Stimulated activated CD8-positive, alpha-beta memory T cell treated with anti-CD3 and anti-CD28 coated beads, Interleukin-7, amount 100 ng/mL, for 48 hours (primary cell): Measurements from ENCODE around the gene ASTN2.

ENCODE experiments used
- DNase-seq, 2 donors: peaks; one replicate each; pipeline ENCODE4 v3.0.0-alpha.2; 2020; ENCODE audit warnings: low read depth in 1 of 2; ENCODE audit errors: extremely low read depth in 1 of 2

ASTN2 gene

GRCh38 chr9:117182046-117182445, 232.8 kb downstream of the ASTN2 start:
- DNase-seq, result no peak

GRCh38 chr9:117180896-117181445, 233.9 kb downstream of the ASTN2 start:
- DNase-seq, result no peak

- no peak for DNase-seq
Measured at GRCh38 chr9:117178596-117179375, 236.1 kb downstream of the ASTN2 start.

- DNase-seq, result no peak
Measured at GRCh38 chr9:117170567-117170966, 244.3 kb downstream of the ASTN2 start.

GRCh38 chr9:117169089-117169621, 245.7 kb downstream of the ASTN2 start:
- DNase-seq, result no peak

GRCh38 chr9:117164512-117164911, 250.3 kb downstream of the ASTN2 start:
- DNase-seq, result no peak

- DNase-seq, result no peak
Measured at GRCh38 chr9:117160254-117160653, 254.6 kb downstream of the ASTN2 start.

GRCh38 chr9:117156771-117157535, 257.9 kb downstream of the ASTN2 start:
- no peak for DNase-seq

- no peak for DNase-seq
Measured at GRCh38 chr9:117156144-117156688, 258.6 kb downstream of the ASTN2 start.

- DNase-seq, result no peak
Measured at GRCh38 chr9:117153021-117153420, 261.8 kb downstream of the ASTN2 start.

- no peak for DNase-seq
Measured at GRCh38 chr9:117151716-117152115, 263.1 kb downstream of the ASTN2 start.

- no peak for DNase-seq
Measured at GRCh38 chr9:117149996-117150395, 264.9 kb downstream of the ASTN2 start.

- no peak for DNase-seq
Measured at GRCh38 chr9:117145811-117146490, 268.9 kb downstream of the ASTN2 start.

GRCh38 chr9:117145081-117145480, 269.8 kb downstream of the ASTN2 start:
- no peak for DNase-seq

GRCh38 chr9:117138231-117138630, 276.6 kb downstream of the ASTN2 start:
- DNase-seq, result no peak

- no peak for DNase-seq
Measured at GRCh38 chr9:117136461-117136860, 278.4 kb downstream of the ASTN2 start.

- no peak for DNase-seq
Measured at GRCh38 chr9:117135501-117136098, 279.3 kb downstream of the ASTN2 start.

GRCh38 chr9:117134826-117135500, 279.9 kb downstream of the ASTN2 start:
- DNase-seq, result no peak

- no peak for DNase-seq
Measured at GRCh38 chr9:117126871-117127270, 288.0 kb downstream of the ASTN2 start.

GRCh38 chr9:117125531-117125930, 289.3 kb downstream of the ASTN2 start:
- DNase-seq, result no peak
